Ishikawa (cell line): ENCODE data around the gene NUTF2.

Experiments
- CEBPB ChIP-seq: IDR thresholded peaks from 2 replicates; pipeline ENCODE4 v1.6.1; 2012
- CREB1 ChIP-seq: IDR thresholded peaks from 2 replicates; pipeline ENCODE4 v1.6.1; 2012; ENCODE audit warnings: low read depth
- EGR1 ChIP-seq: IDR thresholded peaks from 2 replicates; pipeline ENCODE4 v1.6.1; 2012
- EP300 ChIP-seq: IDR thresholded peaks from 2 replicates; pipeline ENCODE4 v1.6.1; 2012; ENCODE audit warnings: borderline replicate concordance
- FOXM1 ChIP-seq: IDR thresholded peaks from 2 replicates; pipeline ENCODE4 v1.6.1; 2012; ENCODE audit warnings: low read depth, borderline replicate concordance
- NFIC ChIP-seq: IDR thresholded peaks from 2 replicates; pipeline ENCODE4 v1.6.1; 2012
- RAD21 ChIP-seq: IDR thresholded peaks from 2 replicates; pipeline ENCODE4 v1.6.1; 2012; ENCODE audit warnings: low read depth
- TAF1 ChIP-seq: IDR thresholded peaks from 2 replicates; pipeline ENCODE4 v1.6.1; 2012; ENCODE audit warnings: low read depth, mild to moderate bottlenecking
- TCF12 ChIP-seq: IDR thresholded peaks from 2 replicates; pipeline ENCODE4 v1.6.1; 2012; ENCODE audit warnings: low read depth
- TEAD4 ChIP-seq: IDR thresholded peaks from 2 replicates; pipeline ENCODE4 v1.6.1; 2012
- YY1 ChIP-seq: IDR thresholded peaks from 2 replicates; pipeline ENCODE4 v1.6.1; 2012; ENCODE audit warnings: low read depth
- ZBTB7A ChIP-seq: IDR thresholded peaks from 2 replicates; pipeline ENCODE4 v1.6.1; 2012; ENCODE audit warnings: low read depth
- TF ChIP-seq, protein P1 (sequence below): IDR thresholded peaks from 2 replicates; pipeline ENCODE4 v1.6.1; 2012; ENCODE audit warnings: low read depth, mild to moderate bottlenecking
- TF ChIP-seq, protein P2 (sequence below): IDR thresholded peaks from 2 replicates; pipeline ENCODE4 v1.6.1; 2012
- TF ChIP-seq, protein P3 (sequence below): IDR thresholded peaks from 2 replicates; pipeline ENCODE4 v1.6.1; 2012

The NUTF2 gene

DNA sequence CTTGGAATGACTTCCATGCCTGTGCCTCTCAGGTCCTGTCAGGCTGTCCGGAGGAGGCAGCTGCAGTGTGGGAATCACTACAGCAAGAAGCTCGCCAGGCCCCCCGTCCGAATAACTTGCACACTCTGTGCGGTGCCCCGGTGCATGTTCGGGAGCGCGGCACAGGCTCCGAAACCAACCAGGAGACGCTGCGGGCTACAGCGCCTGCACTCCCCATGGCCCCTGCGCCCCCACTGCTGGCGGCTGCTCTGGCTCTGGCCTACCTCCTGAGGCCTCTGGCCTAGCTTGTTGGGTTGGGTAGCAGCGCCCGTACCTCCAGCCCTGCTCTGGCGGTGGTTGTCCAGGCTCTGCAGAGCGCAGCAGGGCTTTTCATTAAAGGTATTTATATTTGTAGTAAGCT, 39.2 kb downstream of the NUTF2 start:
- TF ChIP-seq, protein P1, sequence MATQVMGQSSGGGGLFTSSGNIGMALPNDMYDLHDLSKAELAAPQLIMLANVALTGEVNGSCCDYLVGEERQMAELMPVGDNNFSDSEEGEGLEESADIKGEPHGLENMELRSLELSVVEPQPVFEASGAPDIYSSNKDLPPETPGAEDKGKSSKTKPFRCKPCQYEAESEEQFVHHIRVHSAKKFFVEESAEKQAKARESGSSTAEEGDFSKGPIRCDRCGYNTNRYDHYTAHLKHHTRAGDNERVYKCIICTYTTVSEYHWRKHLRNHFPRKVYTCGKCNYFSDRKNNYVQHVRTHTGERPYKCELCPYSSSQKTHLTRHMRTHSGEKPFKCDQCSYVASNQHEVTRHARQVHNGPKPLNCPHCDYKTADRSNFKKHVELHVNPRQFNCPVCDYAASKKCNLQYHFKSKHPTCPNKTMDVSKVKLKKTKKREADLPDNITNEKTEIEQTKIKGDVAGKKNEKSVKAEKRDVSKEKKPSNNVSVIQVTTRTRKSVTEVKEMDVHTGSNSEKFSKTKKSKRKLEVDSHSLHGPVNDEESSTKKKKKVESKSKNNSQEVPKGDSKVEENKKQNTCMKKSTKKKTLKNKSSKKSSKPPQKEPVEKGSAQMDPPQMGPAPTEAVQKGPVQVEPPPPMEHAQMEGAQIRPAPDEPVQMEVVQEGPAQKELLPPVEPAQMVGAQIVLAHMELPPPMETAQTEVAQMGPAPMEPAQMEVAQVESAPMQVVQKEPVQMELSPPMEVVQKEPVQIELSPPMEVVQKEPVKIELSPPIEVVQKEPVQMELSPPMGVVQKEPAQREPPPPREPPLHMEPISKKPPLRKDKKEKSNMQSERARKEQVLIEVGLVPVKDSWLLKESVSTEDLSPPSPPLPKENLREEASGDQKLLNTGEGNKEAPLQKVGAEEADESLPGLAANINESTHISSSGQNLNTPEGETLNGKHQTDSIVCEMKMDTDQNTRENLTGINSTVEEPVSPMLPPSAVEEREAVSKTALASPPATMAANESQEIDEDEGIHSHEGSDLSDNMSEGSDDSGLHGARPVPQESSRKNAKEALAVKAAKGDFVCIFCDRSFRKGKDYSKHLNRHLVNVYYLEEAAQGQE = no peak
- TF ChIP-seq RAD21 (no peak), CEBPB (no peak), TEAD4 (no peak), TAF1 (no peak), EGR1 (no peak), YY1 (no peak), FOXM1 (no peak), ZBTB7A (no peak), CREB1 (no peak), EP300 (no peak), TCF12 (no peak)
- TF ChIP-seq, protein P2, sequence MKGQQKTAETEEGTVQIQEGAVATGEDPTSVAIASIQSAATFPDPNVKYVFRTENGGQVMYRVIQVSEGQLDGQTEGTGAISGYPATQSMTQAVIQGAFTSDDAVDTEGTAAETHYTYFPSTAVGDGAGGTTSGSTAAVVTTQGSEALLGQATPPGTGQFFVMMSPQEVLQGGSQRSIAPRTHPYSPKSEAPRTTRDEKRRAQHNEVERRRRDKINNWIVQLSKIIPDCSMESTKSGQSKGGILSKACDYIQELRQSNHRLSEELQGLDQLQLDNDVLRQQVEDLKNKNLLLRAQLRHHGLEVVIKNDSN = no peak

DNA sequence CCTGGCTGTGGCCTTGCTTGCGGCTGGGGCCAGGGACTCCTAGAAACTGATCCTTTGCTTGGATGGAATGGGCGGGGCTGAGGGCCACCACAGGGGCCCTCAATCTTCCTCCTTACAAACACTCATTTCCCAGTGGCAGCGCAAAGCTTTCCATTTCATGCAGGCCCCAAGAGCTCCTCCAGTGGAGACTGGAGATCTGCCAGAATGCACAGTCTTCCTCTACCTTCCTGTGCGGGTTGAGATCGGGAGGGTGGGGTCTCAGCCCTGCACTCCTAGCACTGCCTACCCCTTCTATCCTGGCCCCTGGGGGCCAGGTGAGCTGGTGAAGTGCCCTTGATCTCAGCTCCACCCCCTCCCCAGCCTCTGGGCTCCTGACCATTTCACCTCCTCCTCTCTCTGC, 39.7 kb downstream of the NUTF2 start:
- TF ChIP-seq, protein P2 = no peak
- TF ChIP-seq TCF12 (no peak), NFIC (no peak), TAF1 (no peak), CEBPB (no peak), EGR1 (no peak), ZBTB7A (no peak), YY1 (no peak), RAD21 (no peak), TEAD4 (no peak), EP300 (no peak), CREB1 (no peak), FOXM1 (no peak)
- TF ChIP-seq, protein P3, sequence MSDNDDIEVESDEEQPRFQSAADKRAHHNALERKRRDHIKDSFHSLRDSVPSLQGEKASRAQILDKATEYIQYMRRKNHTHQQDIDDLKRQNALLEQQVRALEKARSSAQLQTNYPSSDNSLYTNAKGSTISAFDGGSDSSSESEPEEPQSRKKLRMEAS = no peak
- TF ChIP-seq, protein P1 = no peak

DNA sequence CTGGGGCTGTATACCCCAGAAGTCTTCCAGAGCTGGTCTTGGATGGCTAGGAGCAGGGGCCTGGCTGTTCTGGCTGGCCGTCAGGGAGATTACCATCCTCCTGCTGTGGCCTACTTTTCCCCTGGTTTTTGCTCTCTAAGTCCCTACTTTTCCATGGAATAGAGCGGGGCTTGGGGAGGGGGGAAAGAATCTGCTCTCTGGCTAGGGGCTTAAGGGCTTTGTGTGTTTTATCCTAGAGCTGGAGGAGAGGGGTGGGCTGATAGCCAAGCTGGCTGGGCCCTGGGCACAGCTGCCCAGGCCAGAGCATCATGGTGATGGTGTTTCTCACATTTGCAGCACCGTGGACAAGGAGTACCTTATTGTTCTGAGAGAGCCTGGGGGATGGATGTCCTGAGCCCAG, 41.6 kb downstream of the NUTF2 start:
- TF ChIP-seq, protein P2 = no peak
- no peak for TF ChIP-seq EGR1
- no peak for TF ChIP-seq TEAD4

DNA sequence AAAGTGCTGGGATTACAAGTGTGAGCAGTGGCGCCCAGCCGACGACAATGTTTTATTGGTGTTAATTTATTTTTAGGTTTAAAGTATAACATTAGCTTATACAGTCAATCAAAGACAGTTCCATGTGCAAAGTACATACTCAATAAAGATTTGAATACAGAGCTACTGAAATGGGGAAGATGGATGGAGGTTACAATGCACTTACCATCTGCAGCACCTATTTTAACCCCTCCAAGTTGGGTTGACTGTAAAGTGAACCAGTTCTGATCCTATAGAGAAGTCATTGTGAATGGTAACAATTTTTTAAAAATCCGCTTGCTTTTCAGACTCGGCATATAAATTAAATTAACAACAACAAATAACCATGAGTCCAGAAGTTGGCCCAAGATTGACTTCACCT, 45.6 kb downstream of the NUTF2 start:
- TF ChIP-seq TAF1 = no peak
- no peak for TF ChIP-seq RAD21
- TF ChIP-seq TCF12 = no peak
- TF ChIP-seq, protein P2 = no peak
- TF ChIP-seq ZBTB7A = no peak
- no peak for TF ChIP-seq TEAD4
- TF ChIP-seq, protein P3 = no peak
- TF ChIP-seq, protein P1 = no peak
- TF ChIP-seq NFIC = no peak
- TF ChIP-seq CEBPB = no peak
- TF ChIP-seq EGR1 = no peak
- no peak for TF ChIP-seq YY1
- TF ChIP-seq CREB1 = no peak
- no peak for TF ChIP-seq FOXM1
